ENCODE data around the gene ABHD2. TPM values are rescaled to one million over a fixed set of nuclear protein-coding genes. Genes with fewer than 3 reads are reported as not detected.

Gene ABHD2
- total and polyA plus RNA-seq, 9 of the 15 experiments (the other 6 are each of a cell fraction or from before 2014, with no cell fraction given), result 16.9 to 99.8 (median 47.5) TPM

DNA sequence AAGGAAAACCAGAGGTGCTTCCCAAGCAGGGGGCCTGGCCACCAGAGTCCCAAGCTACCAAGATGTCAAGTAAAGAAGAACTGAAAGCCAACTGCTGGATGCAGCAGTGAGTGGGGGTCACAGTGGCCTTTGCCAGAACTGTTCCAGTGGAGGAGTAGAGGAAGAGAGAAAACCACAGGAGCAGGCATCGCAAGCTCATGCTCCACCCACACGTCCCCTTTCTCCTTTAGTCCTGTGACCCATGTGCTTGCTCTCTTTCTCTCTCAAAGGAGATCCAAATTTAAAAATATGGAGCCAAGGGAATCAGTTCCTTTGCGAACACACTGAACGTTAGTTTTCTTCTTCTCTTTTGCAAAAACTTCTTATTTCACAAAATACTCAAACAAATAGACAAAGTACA, 12.4 kb upstream of the ABHD2 start (continued):
- TF ChIP-seq, protein P1, sequence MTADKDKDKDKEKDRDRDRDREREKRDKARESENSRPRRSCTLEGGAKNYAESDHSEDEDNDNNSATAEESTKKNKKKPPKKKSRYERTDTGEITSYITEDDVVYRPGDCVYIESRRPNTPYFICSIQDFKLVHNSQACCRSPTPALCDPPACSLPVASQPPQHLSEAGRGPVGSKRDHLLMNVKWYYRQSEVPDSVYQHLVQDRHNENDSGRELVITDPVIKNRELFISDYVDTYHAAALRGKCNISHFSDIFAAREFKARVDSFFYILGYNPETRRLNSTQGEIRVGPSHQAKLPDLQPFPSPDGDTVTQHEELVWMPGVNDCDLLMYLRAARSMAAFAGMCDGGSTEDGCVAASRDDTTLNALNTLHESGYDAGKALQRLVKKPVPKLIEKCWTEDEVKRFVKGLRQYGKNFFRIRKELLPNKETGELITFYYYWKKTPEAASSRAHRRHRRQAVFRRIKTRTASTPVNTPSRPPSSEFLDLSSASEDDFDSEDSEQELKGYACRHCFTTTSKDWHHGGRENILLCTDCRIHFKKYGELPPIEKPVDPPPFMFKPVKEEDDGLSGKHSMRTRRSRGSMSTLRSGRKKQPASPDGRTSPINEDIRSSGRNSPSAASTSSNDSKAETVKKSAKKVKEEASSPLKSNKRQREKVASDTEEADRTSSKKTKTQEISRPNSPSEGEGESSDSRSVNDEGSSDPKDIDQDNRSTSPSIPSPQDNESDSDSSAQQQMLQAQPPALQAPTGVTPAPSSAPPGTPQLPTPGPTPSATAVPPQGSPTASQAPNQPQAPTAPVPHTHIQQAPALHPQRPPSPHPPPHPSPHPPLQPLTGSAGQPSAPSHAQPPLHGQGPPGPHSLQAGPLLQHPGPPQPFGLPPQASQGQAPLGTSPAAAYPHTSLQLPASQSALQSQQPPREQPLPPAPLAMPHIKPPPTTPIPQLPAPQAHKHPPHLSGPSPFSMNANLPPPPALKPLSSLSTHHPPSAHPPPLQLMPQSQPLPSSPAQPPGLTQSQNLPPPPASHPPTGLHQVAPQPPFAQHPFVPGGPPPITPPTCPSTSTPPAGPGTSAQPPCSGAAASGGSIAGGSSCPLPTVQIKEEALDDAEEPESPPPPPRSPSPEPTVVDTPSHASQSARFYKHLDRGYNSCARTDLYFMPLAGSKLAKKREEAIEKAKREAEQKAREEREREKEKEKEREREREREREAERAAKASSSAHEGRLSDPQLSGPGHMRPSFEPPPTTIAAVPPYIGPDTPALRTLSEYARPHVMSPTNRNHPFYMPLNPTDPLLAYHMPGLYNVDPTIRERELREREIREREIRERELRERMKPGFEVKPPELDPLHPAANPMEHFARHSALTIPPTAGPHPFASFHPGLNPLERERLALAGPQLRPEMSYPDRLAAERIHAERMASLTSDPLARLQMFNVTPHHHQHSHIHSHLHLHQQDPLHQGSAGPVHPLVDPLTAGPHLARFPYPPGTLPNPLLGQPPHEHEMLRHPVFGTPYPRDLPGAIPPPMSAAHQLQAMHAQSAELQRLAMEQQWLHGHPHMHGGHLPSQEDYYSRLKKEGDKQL (CRISPR knock-in tag; IDR thresholded peaks at IDR 0.05; ENCODE audit: borderline replicate concordance), result no peak
- TF ChIP-seq, protein P2, sequence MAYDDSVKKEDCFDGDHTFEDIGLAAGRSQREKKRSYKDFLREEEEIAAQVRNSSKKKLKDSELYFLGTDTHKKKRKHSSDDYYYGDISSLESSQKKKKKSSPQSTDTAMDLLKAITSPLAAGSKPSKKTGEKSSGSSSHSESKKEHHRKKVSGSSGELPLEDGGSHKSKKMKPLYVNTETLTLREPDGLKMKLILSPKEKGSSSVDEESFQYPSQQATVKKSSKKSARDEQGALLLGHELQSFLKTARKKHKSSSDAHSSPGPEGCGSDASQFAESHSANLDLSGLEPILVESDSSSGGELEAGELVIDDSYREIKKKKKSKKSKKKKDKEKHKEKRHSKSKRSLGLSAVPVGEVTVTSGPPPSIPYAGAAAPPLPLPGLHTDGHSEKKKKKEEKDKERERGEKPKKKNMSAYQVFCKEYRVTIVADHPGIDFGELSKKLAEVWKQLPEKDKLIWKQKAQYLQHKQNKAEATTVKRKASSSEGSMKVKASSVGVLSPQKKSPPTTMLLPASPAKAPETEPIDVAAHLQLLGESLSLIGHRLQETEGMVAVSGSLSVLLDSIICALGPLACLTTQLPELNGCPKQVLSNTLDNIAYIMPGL (CRISPR knock-in tag; IDR thresholded peaks at IDR 0.05), result no peak
- TF ChIP-seq TRIM28 (IDR thresholded peaks at IDR 0.05) (no peak), ZNF561 (CRISPR knock-in tag; conservative IDR thresholded peaks at IDR 0.05) (no peak), ETS1 (conservative IDR thresholded peaks at IDR 0.05; ENCODE audit: control insufficient read depth, low read depth, low read length) (no peak), RBM14 (IDR thresholded peaks at IDR 0.05; ENCODE audit: borderline replicate concordance, insufficient read depth, low read depth, low read length) (no peak), L3MBTL2 (IDR thresholded peaks at IDR 0.05) (peak; percentile 29; the same call in 1 of the 2 replicates), FOXP4 (CRISPR knock-in tag; IDR thresholded peaks at IDR 0.05; ENCODE audit: borderline replicate concordance) (no peak), E2F6 (IDR thresholded peaks at IDR 0.05; ENCODE audit: borderline replicate concordance in 1 of 2, extremely low read depth in 1 of 2, insufficient read depth in 1 of 2, insufficient read length in 1 of 2, low read depth in 1 of 2, low read length in 1 of 2, poor library complexity in 1 of 2, severe bottlenecking in 1 of 2) (peak in 1 of 2 experiments; percentile 12)
